ENCODE results near the gene SFTPD. TPM values are rescaled to one million over a fixed set of nuclear protein-coding genes. Genes with fewer than 3 reads are reported as not detected.
A peak's percentile ranks its signal among the peaks of the same experiment; 100 is the strongest.
"Not testable (repeated sequence)": the region's sequence is repeated elsewhere in the genome, so short reads cannot be mapped to it uniquely, and the experiment has no call there.

SFTPD gene
- total RNA-seq, 1 donor from 2014 or later = 0.89 TPM

- no peak for DNase-seq (ENCODE audit: low spot score)
Observed at GRCh38 chr10:79925614-79926013, 23.3 kb downstream of the SFTPD start.

GRCh38 chr10:79923669-79924068 lies 25.2 kb downstream of the SFTPD start:
- DNase-seq (ENCODE audit: low spot score) = no peak

GRCh38 chr10:79923145-79923544 lies 25.8 kb downstream of the SFTPD start:
- DNase-seq (ENCODE audit: low spot score) = no peak

GRCh38 chr10:79922011-79922412 lies 26.9 kb downstream of the SFTPD start:
- not testable (repeated sequence) for DNase-seq (ENCODE audit: low spot score)

GRCh38 chr10:79915838-79916237 lies 33.1 kb downstream of the SFTPD start:
- not testable (repeated sequence) for DNase-seq (ENCODE audit: low spot score)

GRCh38 chr10:79914512-79914911 lies 34.4 kb downstream of the SFTPD start:
- DNase-seq (ENCODE audit: low spot score) = not testable (repeated sequence)

- DNase-seq (ENCODE audit: low spot score) = no peak
Observed at GRCh38 chr10:79910836-79911235, 38.1 kb downstream of the SFTPD start.

- no peak for DNase-seq (ENCODE audit: low spot score)
Observed at GRCh38 chr10:79910344-79910743, 38.6 kb downstream of the SFTPD start.

GRCh38 chr10:79905322-79906314 lies 43.3 kb downstream of the SFTPD start:
- DNase-seq (ENCODE audit: low spot score) = no peak

GRCh38 chr10:79904671-79905321 lies 44.1 kb downstream of the SFTPD start:
- peak; percentile 75 for DNase-seq (ENCODE audit: low spot score)

GRCh38 chr10:79901571-79901970 lies 47.3 kb downstream of the SFTPD start:
- not testable (repeated sequence) for DNase-seq (ENCODE audit: low spot score)

- DNase-seq (ENCODE audit: low spot score) = no peak
Observed at GRCh38 chr10:79898597-79899325, 50.1 kb downstream of the SFTPD start.

GRCh38 chr10:79892896-79893295 lies 56.0 kb downstream of the SFTPD start:
- DNase-seq (ENCODE audit: low spot score) = not testable (repeated sequence)

GRCh38 chr10:79890469-79890868 lies 58.4 kb downstream of the SFTPD start:
- no peak for DNase-seq (ENCODE audit: low spot score)

- DNase-seq (ENCODE audit: low spot score) = not testable (repeated sequence)
Observed at GRCh38 chr10:79888984-79889383, 59.9 kb downstream of the SFTPD start.

Other genes with a start within 250 kb of the SFTPD start
- gene NUTM2B, start 245.9 kb downstream of the SFTPD start, total RNA-seq = 0.26 TPM
- gene NUTM2E, start 122.4 kb downstream of the SFTPD start, total RNA-seq = 0.16 TPM
- gene TMEM254, start 129.6 kb upstream of the SFTPD start, total RNA-seq = 38.0 TPM
- gene PLAC9, start 183.6 kb upstream of the SFTPD start, total RNA-seq = 44.2 TPM